Epithelial cell of prostate (primary cell): ENCODE results near the gene GATA5.
"Not testable (repeated sequence)": the region's sequence is repeated elsewhere in the genome, so short reads cannot be mapped to it uniquely, and the experiment has no call there.

Experiments
- DNase-seq: peaks from one replicate; pipeline ENCODE4 v3.0.0-alpha.2; 2011; ENCODE audit warnings: low read depth, low spot score
- H3K27ac ChIP-seq: fragments of 450-650 bp; 2 replicates; pipeline ENCODE4 v1.5.1; 2017; ENCODE audit warnings: mild to moderate bottlenecking

The GATA5 gene

DNA sequence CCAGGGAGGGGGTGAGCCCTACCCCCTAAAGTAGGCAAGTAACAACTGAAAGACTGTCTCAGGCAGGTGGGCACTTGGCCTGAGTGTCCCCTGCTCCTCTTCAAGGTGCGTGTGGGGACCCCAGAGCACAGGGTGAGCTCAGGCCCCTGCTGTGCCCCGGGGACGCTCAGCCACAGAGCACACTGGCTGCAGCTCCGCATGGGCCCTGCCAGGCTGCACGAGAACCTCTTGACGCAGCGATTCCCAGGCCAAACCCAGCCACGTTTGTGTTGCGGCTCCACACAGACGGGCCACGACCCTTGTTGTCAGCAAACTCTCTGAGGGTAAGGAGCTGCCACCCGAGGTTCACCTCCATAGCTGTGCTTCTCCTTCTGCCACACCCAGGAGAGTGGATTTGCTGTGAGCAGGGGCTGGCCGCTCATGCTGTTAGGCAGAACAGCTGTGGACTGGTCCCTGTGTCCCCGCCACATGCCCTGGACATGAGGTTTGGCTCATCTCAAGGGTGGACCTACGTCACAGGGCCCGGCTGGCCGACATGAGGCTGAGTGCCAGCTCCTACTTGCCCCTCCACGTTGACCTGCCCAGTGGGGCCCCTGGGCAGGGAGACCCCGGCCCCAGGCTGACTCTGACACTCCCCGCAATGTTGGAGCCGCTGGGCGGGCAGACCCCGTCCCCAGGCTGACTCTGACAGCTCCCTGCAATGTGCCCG, 29.7 kb upstream of the GATA5 start:
- no peak for DNase-seq

DNA sequence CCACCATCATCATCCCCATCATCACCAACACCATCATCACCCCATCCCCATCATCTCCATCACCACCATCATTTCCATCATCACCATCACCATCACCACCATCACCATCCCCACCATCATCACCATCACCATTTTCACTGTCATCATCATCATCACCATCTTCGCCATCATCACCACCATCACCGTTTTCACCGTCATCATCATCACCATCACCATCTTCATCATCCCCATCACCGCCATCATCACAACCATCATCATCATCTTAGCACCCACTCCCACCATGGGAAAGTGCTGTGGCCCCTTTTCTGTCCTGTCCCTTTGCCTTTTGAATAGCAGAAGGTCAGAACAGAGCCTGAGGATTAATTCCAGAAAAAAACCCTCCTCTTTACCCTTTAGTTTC, 28.5 kb upstream of the GATA5 start:
- no peak for DNase-seq
- no peak overlapping the region for H3K27ac ChIP-seq

More for the DNA sequence above, 29.7 kb upstream of the GATA5 start:
- no peak overlapping the region for H3K27ac ChIP-seq

DNA sequence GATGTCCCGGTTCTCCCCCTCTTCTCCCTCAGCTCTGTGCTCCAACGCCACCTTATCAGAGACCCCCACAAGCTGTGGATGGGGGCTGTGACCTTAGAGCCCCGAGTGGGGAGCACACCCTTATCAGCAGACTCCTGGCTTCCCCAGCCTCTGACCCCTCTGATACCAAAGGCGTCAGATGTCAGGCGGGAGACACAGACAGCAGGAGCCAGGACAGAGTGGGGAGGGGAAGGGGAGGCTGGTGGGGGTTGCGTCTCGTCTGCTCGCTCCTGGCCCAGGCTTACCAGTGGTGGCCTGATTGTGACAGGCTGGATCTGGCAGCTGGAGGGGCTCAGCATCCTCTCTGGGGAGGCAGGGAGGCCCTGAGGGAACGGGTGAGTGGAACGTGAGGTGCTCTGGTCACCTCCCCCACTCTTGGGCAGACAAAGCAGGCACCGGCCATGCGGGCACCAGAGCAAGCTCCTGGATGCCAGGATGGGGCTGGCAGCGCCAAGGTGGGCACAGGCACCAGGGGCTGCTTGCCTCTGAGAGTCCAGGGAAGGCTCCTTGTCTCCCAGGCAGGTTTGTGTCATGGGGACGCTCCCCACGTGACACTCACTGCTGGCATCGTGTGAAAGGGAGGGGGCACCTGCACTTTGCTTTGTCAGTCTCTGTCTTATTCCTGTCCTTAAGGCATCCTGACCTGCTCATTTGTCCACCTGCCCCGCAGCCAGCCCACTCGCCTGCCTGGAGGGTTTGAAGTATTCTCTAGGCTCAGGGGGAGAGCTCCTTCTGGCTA, 27.8 kb upstream of the GATA5 start:
- no peak for DNase-seq
- no peak overlapping the region for H3K27ac ChIP-seq

DNA sequence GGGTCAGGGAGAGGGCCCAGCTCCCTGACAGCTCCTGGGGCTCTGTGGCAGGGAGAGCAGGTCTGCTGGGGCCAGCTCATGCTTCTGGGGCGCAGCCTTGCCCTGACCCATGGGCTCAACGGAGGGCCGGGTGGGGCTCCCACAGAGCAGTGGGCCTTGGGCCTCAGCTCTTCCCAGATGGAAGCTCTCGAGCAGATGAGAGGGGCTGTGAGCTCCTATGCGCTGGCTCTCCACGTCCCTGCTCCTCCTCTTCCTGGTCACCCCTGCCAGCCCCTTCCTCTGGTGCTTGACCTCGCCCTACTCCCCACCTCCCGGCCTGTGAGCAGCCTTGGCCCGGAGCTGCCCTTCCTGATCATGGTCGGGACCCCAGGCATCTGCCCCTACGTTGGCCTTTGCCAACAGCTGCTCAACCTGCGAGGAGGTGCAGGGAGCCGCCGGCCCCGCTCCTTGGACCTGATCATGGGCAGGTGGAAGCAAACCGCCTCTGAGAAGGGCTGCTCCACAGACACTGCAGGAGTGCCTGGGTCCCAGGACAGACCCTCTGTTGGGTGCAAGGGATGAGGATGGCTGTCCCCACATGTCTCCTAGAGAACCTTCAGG, 26.8 kb upstream of the GATA5 start:
- H3K27ac ChIP-seq: no peak overlapping the region
- DNase-seq: no peak

DNA sequence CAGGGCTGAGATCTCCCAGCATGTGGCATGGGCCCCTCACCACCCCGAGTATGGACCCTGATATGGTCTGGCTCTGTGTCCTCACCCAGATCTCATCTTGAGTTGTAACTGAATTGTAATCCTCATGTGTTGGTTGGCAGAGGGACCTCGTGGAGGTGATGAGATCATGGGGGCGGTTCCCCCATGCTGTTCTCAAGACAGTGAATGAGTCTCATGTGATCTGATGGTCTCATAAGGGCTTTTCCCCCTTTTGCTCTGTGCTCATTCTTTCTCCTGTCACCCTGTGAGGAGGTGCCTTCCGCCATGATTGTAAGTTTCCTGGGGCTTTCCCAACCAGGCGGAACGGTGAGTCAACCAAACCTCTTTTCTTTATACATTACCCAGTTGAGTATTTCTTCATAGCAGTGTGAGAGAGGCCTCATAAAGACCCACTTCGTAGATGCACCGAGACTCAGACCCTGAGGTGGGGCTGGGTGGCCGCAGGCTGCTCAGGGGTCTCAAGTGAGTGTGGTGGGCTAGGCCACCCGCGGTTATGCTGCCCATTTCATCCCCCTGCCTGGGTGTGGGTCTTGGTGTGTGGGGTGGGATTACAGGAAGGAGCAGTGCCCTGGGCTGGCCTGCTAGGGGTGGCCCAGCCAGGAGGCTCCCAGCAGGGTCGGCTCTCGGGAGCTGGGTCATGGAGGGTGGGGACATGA, 26.2 kb upstream of the GATA5 start:
- peak; percentile 55 for DNase-seq
- no peak overlapping the region for H3K27ac ChIP-seq

DNA sequence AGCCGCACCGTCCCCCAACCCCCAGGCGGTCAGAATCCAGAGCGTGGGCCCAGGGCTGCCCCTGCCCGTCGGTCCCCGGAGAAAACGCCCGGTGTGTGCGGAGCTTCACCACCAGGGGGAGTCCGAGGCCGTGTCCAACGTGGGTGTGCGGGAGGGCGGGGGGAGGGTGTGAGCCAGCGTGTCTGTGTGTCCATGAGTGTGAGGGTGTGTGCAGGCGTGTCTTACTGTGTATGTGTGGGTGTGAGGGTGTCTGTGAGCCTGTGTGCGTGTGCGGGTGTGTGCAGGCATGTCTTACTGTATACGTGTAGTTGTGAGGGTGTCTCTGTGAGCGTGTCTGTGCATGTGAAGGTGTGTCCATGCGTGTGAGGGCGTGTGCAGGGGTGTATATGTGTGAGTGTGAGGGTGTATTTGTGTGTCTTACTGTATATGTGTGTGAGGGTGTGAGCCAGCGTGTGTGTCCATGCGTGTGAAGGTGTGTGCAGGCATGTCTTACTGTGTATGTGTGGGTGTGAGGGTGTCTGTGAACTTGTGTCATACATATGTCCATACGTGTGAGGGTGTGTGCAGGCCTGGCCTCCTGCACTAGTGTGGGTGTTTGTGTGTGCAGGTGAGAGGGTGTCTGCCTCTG, 24.6 kb upstream of the GATA5 start:
- no peak for DNase-seq
- no peak overlapping the region for H3K27ac ChIP-seq

DNA sequence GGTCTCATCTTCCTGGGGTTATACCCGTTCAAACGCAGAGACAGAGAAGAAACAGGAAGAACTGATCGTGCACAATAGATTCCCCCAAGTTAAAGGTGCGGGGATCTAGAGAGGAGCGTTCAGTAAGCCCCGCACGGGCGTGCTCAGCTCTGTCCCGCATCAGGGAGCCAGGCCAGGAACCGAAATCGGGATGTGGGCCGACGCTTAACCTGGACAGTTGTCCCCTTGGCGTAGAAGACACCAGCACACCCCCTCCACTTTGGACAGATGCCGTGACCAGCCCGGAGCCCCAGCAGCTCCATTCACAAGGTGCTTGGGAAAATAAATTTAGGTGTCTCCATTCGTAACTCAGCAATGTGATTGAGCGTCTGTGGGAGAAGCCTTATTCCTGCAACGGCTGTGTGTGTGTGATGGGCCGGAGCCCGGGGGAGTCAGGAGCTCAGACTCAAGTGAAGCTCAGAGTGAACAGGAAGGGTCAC, 24.0 kb upstream of the GATA5 start:
- no peak for DNase-seq
- no peak overlapping the region for H3K27ac ChIP-seq

DNA sequence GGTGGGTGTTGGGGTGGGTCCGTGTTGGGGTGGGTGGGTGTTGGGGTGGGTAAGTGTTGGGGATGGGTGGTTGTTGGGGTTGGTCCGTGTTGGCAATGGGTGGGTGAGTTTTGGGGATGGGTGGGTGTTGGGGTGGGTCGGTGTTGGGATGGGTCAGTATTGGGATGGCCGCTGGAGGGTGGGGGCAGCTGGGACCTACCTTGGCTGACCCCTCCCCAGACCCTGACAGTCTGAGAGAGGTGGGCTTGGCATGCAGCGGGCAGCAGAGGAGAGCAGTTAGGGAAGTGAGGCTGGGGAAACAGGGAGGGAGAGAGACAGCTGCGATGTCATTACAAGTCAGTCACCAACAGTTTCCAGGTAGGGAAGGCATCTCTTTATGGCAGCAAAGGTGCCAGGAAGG, 23.1 kb upstream of the GATA5 start:
- no peak for DNase-seq
- H3K27ac ChIP-seq: no peak overlapping the region

DNA sequence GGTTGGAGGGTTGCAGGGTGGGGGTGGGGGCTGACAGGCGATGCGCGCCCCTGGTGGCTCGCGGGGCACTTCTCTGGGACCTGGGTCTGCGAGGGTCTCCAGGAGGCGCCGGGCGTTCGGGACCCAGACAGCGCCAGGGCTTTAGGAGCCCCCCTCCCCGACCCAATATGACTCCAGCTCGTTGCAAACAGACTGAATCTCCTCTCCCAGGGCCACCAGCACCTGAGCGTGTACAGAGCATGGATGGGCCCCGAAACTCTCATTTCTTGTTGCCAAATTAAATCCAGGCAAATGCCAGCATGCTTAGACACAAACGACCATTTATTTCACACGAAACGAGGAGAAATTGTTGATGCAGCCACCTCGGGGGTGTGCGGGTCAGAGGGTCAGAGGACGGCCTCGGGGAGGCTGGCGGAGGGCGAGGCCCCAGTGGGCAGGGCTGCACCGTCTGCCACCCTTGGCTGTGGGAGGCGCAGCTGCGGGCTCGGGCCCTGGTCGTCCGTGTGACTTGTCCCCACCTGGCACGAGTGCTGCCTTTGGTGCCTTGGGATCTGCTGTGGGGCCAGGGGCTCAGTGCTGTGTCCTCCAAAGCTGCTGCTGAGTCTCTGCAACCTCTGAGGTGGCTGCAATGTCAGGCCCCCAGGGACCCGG, 20.9 kb upstream of the GATA5 start:
- no peak overlapping the region for H3K27ac ChIP-seq
- DNase-seq: no peak

DNA sequence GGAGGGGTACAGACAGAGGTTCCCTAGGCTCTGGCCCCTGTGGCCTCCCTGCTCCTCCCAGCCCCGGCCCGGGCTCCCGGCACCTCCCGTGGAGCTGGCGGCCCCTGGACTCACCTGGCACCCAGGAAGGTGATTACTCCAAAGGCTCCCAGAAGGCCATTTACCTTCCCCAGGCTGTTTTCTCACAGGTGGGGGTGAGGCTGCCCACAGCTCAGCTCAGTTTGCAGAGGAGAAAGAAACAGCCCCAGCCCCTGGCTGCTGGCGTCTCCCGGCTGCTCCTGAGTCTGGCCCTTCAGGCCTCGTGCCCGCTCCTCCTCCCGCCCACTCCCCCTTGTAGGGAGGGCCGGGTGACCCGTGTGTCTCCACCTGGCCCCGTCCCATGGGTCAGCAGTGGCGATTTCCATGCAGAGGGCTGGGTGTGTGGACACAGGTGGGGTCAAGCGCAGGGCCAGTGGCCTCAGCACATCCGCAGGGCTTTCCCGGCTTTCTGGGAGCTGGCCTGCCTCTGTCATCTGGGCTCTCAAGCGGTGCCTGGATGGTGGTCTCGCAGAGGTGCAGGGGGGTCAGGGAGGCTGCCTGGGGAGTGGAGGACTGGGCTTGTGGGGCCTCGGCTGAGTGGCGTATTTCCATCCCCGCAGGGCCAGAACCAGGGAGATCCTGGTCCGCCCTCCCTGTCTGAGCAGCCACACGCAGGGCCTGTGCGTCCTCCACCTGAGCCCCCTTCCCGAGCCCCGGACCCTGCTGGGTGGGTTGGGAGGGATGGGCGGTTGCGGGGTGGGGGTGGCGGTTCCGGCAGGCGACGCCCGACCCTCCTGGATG, 20.2 kb upstream of the GATA5 start:
- H3K27ac ChIP-seq: no peak overlapping the region
- no peak for DNase-seq

DNA sequence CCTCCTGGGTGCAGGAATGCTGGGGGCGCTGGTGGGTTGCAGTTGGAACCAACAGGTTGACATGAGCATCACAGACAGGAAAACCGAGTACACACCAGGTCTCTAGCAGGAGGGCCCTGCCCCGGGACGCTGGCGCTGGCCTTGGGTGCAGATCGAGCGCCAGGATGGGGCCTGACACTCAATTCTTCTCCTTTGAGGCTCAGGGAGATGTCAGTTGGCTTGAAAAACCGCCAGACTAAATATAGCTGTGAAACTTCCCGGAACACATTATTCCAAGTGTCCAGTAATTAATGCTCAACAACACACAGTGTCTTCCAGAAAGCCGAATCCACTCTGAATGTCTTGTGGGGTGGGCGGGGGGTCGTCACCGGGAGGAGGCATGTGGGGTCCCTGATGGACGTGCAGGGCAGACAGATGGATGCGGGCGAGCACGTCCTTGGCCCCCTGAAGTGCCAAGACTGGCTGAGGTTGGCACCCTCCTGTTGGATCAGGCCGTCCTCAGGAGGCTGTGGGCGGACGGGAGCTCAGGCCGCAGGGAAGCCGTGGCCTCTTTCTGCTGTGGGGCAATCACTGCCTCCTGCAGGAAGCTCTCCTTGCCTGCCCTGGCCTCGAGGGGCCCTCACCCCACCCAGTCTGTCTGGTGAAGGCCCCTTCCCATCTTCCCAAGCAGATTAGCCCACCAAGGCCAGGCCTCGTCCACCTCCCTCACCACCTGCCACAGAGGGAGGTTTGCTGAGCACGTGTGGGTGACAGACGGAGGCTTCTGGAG, 19.4 kb upstream of the GATA5 start:
- no peak for DNase-seq
- H3K27ac ChIP-seq: no peak overlapping the region

DNA sequence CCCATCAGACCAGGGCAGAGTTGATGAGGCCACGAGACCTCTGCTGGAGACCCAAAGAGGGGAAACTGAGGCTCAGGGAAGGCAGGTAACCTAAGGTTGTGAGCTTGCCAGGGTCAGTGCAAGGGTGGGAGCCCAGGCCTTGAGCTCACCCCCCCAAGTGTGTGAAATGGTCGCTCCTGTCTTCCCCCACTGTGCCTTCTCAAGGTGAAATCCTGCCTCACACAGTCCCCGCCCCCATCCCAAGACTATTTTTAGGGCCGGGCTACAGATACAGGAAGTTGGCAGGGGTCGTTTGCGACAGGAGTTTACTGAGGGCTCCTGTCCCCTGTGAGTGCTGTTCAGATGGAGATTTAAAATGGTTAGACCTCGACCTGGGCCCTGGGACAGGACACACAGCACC, 18.7 kb upstream of the GATA5 start:
- no peak overlapping the region for H3K27ac ChIP-seq
- DNase-seq: no peak

DNA sequence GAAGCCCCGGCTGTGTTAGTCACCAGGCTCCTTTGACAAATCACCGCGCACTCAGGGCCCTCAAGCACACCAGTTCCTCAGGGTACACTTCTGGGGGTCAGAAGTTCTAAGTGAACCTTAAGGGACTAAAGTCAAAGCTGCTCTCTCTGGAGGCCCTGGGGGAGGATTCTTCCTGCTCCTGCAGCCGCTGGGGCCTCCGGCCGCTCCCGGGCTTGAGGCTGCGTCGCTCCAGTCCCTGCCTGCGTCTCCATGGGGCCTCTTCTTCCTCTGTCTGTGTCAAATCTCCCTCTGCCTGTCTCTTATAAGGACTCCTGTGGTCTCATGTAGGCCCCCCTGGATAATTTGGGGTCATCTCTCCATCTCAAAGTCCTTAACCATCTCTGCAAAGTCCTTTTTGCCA, 18.1 kb upstream of the GATA5 start:
- H3K27ac ChIP-seq: no peak overlapping the region

DNA sequence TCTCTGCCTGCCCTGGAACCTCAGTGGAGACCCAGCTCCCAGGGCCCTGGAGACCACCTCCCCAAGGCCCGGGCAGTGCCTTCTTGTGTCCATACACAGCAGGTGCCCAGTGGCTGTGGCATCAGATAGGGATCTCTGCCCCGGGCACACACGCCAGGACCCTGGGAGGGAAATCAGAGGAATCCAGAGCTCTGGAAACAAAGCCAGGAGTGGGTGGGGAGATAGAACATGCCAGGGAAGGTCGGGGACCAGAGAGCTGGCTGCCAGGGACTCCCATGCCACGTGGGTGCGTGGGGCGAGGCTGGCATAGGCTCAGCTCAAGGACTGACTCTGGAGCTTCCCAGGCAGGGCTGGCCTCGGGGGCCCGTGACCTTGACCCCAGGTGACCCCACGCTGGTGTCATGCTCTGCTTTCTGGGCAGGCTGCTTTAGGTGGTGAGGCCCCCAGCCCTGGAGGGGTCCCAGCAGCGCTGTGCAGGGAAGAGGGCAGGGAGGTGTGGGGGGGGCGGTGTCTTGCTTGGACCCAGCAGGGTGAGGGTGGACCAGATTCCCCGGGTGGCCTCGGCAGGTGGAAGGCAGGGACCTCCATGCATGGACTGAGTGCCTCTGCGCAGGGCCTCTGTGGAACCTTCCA, 17.6 kb upstream of the GATA5 start:
- no peak for DNase-seq
- no peak overlapping the region for H3K27ac ChIP-seq

More for the DNA sequence above, 18.1 kb upstream of the GATA5 start:
- no peak for DNase-seq

DNA sequence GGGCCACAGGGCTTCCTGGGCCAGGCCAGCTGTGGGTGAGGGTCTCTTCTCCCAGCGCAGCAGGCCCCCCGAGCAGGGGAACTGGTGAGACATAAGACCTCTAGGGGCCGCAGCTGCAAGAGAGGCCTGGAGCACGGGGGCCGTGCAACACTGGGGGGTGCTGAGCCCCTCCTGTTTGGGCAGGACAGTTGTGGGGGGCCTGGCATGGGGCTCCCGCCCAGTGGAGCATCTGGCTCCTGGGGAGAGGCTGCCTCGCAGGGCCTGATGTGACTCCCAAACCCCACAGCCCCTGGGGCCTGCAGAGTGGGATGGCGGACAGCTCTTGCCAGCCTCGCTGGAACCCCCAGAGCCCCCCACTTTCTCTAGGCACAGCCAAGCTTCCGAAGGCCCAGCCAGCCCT, 16.9 kb upstream of the GATA5 start:
- H3K27ac ChIP-seq: no peak overlapping the region
- DNase-seq: no peak

DNA sequence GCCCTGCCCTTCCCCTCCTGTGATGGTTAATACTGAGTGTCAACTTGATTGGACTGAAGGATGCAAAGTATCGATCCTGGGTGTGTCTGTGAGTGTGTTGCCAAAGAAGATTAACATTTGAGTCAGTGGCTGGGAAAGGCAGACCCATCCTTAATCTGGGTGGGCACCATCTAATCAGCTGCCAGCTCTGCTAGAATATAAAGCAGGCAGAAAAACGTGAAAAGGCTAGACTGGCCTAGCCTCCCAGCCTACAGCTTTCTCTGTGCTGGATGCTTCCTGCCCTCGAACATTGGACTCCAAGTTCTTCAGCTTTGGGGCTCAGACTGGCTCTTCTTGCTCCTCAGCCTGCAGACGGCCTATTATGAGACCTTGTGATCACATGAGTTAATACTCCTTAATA, 15.0 kb upstream of the GATA5 start:
- DNase-seq: not testable (repeated sequence)

DNA sequence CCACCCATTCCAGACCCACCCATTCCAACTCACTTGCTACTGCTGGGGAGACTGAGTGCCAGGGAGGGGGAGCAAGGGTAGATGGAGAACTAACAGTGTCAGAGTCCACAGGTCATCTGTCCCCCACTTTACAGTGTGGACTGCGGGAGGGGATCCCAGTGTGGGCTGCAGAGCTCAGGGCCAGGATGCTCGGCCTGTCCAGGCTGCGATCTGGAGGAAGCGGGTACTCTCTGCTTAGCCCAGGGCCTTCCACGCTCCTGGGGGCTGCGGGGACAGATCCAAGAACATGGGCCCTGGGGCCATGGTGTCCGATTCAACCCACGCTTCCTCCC, 14.1 kb upstream of the GATA5 start:
- no peak for DNase-seq
- H3K27ac ChIP-seq: no peak overlapping the region

More for the DNA sequence above, 15.0 kb upstream of the GATA5 start:
- not testable (repeated sequence) for H3K27ac ChIP-seq
